T-cell (primary cell): ENCODE measurements around the gene TNFSF8. TPM values are rescaled to one million over a fixed set of nuclear protein-coding genes. Genes with fewer than 3 reads are reported as not detected.

Experiments used
- ATAC-seq, 4 experiments: fragments of 200-7000 bp in 3 of 4; fragments of 150-1000 bp in 1 of 4; cut with Tn5 transposase; replicated peaks in 1 of 4; 1 replicate in 3 of 4; 2 replicates in 1 of 4; pipeline ENCODE4 v1.10.0; 2021; ENCODE audit warnings: moderate library complexity in 3 of 4, mild to moderate bottlenecking in 2 of 4, moderate number of reproducible peaks in 1 of 4
- CTCF ChIA-PET, 2 donors: fragments of 300-600 bp; sonication (Branson Sonifier 250); formaldehyde crosslinking; loops; one replicate each; lab custom pipeline; 2022; ENCODE audit warnings: antibody characterized with exemption in 2 of 2; lab: Charles Lee
- POLR2A ChIA-PET, 2 donors: fragments of 300-600 bp; sonication (Branson Sonifier 250); formaldehyde crosslinking; loops; one replicate each; lab custom pipeline; 2022; ENCODE audit warnings: antibody characterized with exemption in 2 of 2; lab: Charles Lee
- DNase-seq, 35 experiments: peaks; one replicate each; pipeline versions ENCODE4 v3.0.0 to v3.0.0-alpha.2; 2013 to 2023
- H3K27ac ChIP-seq: one replicate; pipeline ENCODE4 v1.5.1; 2013; ENCODE audit warnings: low read length
- H3K27me3 ChIP-seq, 2 experiments: replicated peaks in 1 of 2; 1 replicate in 1 of 2; 2 replicates in 1 of 2; pipeline versions ENCODE4 v1.6.1 to v1.7.0; 2013; ENCODE audit warnings: low read length in 1 of 2, mixed read lengths in 1 of 2; ENCODE audit not compliant: control insufficient read depth in 2 of 2, insufficient read depth in 2 of 2; ENCODE audit errors: extremely low read depth in 1 of 2
- H3K36me3 ChIP-seq, 2 donors: 1 replicate in 1 of 2; 2 replicates in 1 of 2; pipeline versions ENCODE4 v1.6.1 to v1.7.0; 2013; ENCODE audit warnings: low read length in 1 of 2; ENCODE audit not compliant: control insufficient read depth in 2 of 2, insufficient read depth in 1 of 2; ENCODE audit errors: extremely low read depth in 1 of 2
- H3K4me1 ChIP-seq, 2 experiments: 1 replicate in 1 of 2; 2 replicates in 1 of 2; pipeline versions ENCODE4 v1.6.1 to v1.7.0; 2013; ENCODE audit warnings: low read length in 2 of 2, mixed read lengths in 1 of 2; ENCODE audit not compliant: insufficient read depth in 2 of 2, control insufficient read depth in 1 of 2; ENCODE audit errors: extremely low read depth in 1 of 2
- H3K4me3 ChIP-seq, 2 donors: 1 replicate in 1 of 2; 2 replicates in 1 of 2; pipeline versions ENCODE4 v1.5.1 to v1.7.0; 2013; ENCODE audit warnings: mild to moderate bottlenecking in 2 of 2, low read length in 1 of 2, moderate library complexity in 1 of 2; ENCODE audit not compliant: control insufficient read depth in 1 of 2; ENCODE audit errors: extremely low read depth in 1 of 2
- H3K9me3 ChIP-seq: 2 replicates; pipeline ENCODE4 v1.7.0; 2013
- H3K27ac Mint-ChIP-seq, 2 donors: one replicate each; pipeline ENCODE4 v1.8.0; 2020 to 2021; ENCODE audit warnings: mild to moderate bottlenecking in 2 of 2, mixed read lengths in 2 of 2
- H3K27me3 Mint-ChIP-seq, 2 donors: one replicate each; pipeline ENCODE4 v1.8.0; 2021 to 2022; ENCODE audit warnings: mixed read lengths in 2 of 2
- H3K36me3 Mint-ChIP-seq: one replicate; pipeline ENCODE4 v1.8.0; 2021; ENCODE audit warnings: mixed read lengths
- H3K4me1 Mint-ChIP-seq, 3 donors: one replicate each; pipeline ENCODE4 v1.8.0; 2020 to 2022; ENCODE audit warnings: mixed read lengths in 3 of 3, mild to moderate bottlenecking in 1 of 3
- H3K4me3 Mint-ChIP-seq, 3 donors: one replicate each; pipeline ENCODE4 v1.8.0; 2020 to 2022; ENCODE audit warnings: mild to moderate bottlenecking in 3 of 3, mixed read lengths in 3 of 3, moderate library complexity in 3 of 3
- H3K9me3 Mint-ChIP-seq, 3 donors: one replicate each; pipeline ENCODE4 v1.8.0; 2020 to 2022; ENCODE audit warnings: mixed read lengths in 3 of 3
- WGBS: methylation state at CpG from one replicate; pipeline ENCODE4 v1.1.5; 2013; ENCODE audit warnings: missing lambda C conversion rate; ENCODE audit not compliant: insufficient coverage; 5-methylcytosine and 5-hydroxymethylcytosine counted together
- total RNA-seq, 35 experiments: library from RNA in 6 of 35; stranded (reverse) in 6 of 35; fragments of 120-200 nt in 1 of 35; gene quantifications; one replicate each; pipeline versions ENCODE4 v1.2.1 to v1.2.4 and lab custom pipeline; 2013 to 2026

TNFSF8 gene
- total RNA-seq, 5 donors from 2014 or later (not counting 1 experiment from before 2014, with no cell fraction given), result 42.9 to 102 (median 63.4) TPM

DNA sequence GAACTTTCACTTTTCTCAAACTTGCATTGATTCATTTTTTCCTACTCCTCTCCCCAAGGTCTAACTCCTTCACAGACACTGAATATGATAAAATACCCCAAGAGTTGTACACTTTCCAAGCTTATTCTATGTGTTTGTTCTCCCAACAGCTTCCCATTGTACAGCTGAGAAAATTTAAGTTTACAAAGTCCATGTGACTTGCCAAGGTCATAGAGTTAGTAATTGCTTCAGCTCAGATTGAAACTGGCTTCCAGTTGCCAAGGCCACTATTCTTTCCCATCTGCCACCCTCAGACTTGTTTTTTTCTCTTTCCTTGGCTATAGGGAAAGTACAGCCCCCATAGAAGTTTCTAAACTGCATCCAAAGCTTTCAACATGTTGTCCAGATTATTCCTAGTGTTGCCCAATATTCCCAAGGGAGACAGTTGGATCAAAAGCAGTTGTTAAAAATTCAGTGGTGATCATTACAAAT, 34.8 kb downstream of the TNFSF8 start:
- Mint-ChIP-seq H3K9me3 (peaks cover 2 to 12% (median 5%) of the 10 kb centered on the region in 3 donors), H3K4me1 (peaks cover 8 to 38% (median 31%) of the 10 kb centered on the region in 3 donors), H3K27me3 (no peaks in the 10 kb centered on the region), H3K27ac (peak overlapping the region; percentile 65 to 82), H3K36me3 (peaks cover 27% of the 10 kb centered on the region), H3K4me3 (peak overlapping the region in 1 of 3 donors; percentile 28)
- Histone ChIP-seq H3K4me1 (peaks cover 31 to 55% of the 10 kb centered on the region in 2 experiments), H3K27ac (no peak overlapping the region), H3K36me3 (peaks cover 0 to under 1% of the 10 kb centered on the region in 2 donors), H3K4me3 (no peak overlapping the region), H3K27me3 (no peaks in the 10 kb centered on the region), H3K9me3 (no peaks in the 10 kb centered on the region)
- DNase-seq (no peak), ATAC-seq (no peak)
- ChIA-PET POLR2A (no interaction called here), CTCF (interaction anchor here in 1 of 2 donors (0.8 to 1.6 kb wide), 2 partner anchors 11 to 33 kb away, joined by 4 read pairs; no protein-coding TSS in a partner anchor)

- ATAC-seq, result no peak
Observed at GRCh38 chr9:114894609-114895433, 35.6 kb downstream of the TNFSF8 start.

DNA sequence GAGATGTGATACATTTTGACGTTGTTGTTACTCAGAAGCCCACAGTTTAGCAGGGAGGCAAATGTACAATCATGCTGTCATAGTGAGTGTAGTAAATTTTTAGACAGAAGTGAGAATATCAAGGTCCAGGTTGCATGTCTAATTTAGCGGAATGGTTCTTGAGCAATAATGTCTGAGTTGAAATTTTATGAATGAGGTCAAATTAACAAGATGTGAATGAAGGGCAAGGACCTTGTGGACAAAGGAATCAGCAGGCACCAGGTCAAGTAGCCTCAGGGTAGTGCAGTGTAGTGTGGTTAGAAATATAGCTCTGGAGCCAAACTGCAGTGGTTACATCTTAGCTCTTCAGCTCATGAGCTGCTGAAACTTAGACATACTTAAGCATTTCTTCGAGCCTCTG, 36.2 kb downstream of the TNFSF8 start:
- CTCF ChIA-PET, result no interaction called here
- POLR2A ChIA-PET, result no interaction called here
- Histone ChIP-seq H3K4me1 (peaks cover 24 to 53% of the 10 kb centered on the region in 2 experiments), H3K27me3 (no peaks in the 10 kb centered on the region), H3K4me3 (no peak overlapping the region), H3K9me3 (no peaks in the 10 kb centered on the region), H3K27ac (peak overlapping the region; percentile 25), H3K36me3 (no peaks in the 10 kb centered on the region)
- Mint-ChIP-seq H3K36me3 (peaks cover 25% of the 10 kb centered on the region), H3K27ac (peak overlapping the region; percentile 64 to 82), H3K9me3 (peaks cover 2 to 12% (median 5%) of the 10 kb centered on the region in 3 donors), H3K27me3 (no peaks in the 10 kb centered on the region), H3K4me1 (peaks cover 21 to 52% (median 42%) of the 10 kb centered on the region in 3 donors), H3K4me3 (no peak overlapping the region)
- ATAC-seq (no peak), DNase-seq (no peak)
- WGBS, result 80% methylated on average over 2 of the region's 3 CpGs

More at GRCh38 chr9:114894609-114895433, 35.6 kb downstream of the TNFSF8 start:
- H3K27me3 Mint-ChIP-seq, result no peaks in the 10 kb centered on the region
- peaks cover 15 to 45% (median 35%) of the 10 kb centered on the region in 3 donors for H3K4me1 Mint-ChIP-seq
- H3K9me3 ChIP-seq, result no peaks in the 10 kb centered on the region
- H3K4me3 Mint-ChIP-seq, result peak overlapping the region in 1 of 3 donors; percentile 28
- H3K27ac Mint-ChIP-seq, result peak overlapping the region; percentile 72 to 82
- H3K36me3 ChIP-seq, result no peaks in the 10 kb centered on the region
- no peak for DNase-seq
- H3K9me3 Mint-ChIP-seq, result peaks cover 2 to 12% (median 5%) of the 10 kb centered on the region in 3 donors
- POLR2A ChIA-PET, result no interaction called here
- WGBS, result 77% methylated on average over 6 of the region's 7 CpGs
- peaks cover 29 to 53% of the 10 kb centered on the region in 2 experiments for H3K4me1 ChIP-seq
- H3K4me3 ChIP-seq, result no peak overlapping the region
- H3K27ac ChIP-seq, result peak overlapping the region; percentile 25
- CTCF ChIA-PET, result interaction anchor here in 1 of 2 donors (0.8 to 1.6 kb wide), 2 partner anchors 12 to 34 kb away, joined by 4 read pairs; no protein-coding TSS in a partner anchor
- H3K27me3 ChIP-seq, result no peaks in the 10 kb centered on the region
- H3K36me3 Mint-ChIP-seq, result peaks cover 25% of the 10 kb centered on the region

DNA sequence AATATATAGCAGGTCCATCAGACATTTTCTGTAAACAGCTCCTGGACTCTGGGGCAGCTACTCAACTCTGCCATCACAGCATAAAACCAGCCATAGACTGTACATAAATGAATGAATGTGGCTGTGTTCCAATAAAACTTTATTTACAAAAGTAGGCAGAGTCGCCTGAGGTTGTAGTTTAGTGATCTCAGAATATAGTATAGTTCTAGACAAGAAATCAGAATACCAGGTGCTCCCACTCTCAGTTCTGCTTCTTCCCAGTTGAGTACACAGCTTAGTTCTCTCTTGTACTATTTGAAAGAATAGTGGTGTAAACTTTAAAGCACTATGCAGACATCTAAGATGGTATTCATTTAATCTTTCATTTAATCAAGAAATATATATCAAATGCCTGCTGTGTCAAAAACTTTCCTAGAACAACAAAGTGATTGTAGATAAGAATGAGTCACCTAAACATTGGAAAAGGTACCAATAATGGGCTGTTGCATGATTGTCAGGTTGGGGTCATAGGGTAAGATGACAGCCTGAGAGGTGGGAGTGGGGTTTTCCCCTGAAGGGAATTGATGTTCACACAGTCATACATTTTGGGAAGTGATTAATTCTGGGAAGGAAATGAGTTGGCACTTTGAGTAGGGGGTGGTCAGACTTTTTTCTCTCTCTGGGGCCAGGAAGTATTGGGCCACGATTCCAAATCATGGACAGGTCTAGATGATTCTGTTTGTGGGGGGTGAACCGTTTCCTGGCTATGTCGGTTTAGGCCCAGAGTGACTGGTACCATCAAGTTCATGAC, 37.0 kb downstream of the TNFSF8 start:
- H3K36me3 Mint-ChIP-seq, result peaks cover 25% of the 10 kb centered on the region
- ATAC-seq, result no peak
- Histone ChIP-seq H3K9me3 (no peaks in the 10 kb centered on the region), H3K4me3 (no peak overlapping the region), H3K27me3 (no peaks in the 10 kb centered on the region), H3K4me1 (peaks cover 26 to 53% of the 10 kb centered on the region in 2 experiments), H3K27ac (peak overlapping the region; percentile 22), H3K36me3 (no peaks in the 10 kb centered on the region)
- CTCF ChIA-PET, result no interaction called here
- peak overlapping the region; percentile 64 to 82 for H3K27ac Mint-ChIP-seq
- WGBS, result no CpG with 5 or more reads among the region's 4 CpGs
- H3K9me3 Mint-ChIP-seq, result peaks cover 2 to 12% (median 5%) of the 10 kb centered on the region in 3 donors
- H3K4me1 Mint-ChIP-seq, result peaks cover 29 to 59% (median 50%) of the 10 kb centered on the region in 3 donors
- POLR2A ChIA-PET, result no interaction called here
- no peak for DNase-seq
- no peaks in the 10 kb centered on the region for H3K27me3 Mint-ChIP-seq
- no peak overlapping the region for H3K4me3 Mint-ChIP-seq

DNA sequence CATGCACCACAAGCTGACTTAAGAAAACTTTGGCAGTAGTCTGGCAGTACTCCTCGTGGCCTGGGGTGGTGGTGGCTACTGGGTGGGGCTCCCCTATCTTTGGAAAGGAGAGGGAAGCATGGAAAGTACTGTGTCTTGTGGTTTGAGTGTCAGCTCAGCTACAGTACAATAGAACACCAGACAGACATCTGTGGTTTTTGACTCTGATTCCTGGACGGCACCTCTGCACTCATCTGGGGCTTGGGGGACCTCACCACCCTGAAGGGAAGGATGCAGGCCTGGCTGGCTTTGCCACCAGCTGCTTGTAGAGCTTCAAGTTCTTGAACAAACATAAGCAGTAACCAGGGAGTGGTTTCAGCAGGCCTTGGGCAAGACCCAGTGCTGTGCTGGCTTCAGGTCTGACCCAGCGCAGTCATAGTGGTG, 40.6 kb downstream of the TNFSF8 start:
- Histone ChIP-seq H3K27ac (no peak overlapping the region), H3K9me3 (no peaks in the 10 kb centered on the region), H3K27me3 (no peaks in the 10 kb centered on the region), H3K36me3 (no peaks in the 10 kb centered on the region), H3K4me3 (no peak overlapping the region), H3K4me1 (peaks cover 14 to 31% of the 10 kb centered on the region in 2 experiments)
- POLR2A ChIA-PET, result interaction anchor here in 1 of 2 donors (1.8 kb wide), 1 partner anchor 9 kb away, joined by 4 read pairs; no protein-coding TSS in a partner anchor
- Mint-ChIP-seq H3K9me3 (peaks cover 2 to 13% (median 8%) of the 10 kb centered on the region in 3 donors), H3K27ac (peak overlapping the region; percentile 59 to 82), H3K4me3 (peak overlapping the region in 1 of 3 donors; percentile 49), H3K27me3 (no peaks in the 10 kb centered on the region), H3K4me1 (peaks cover 37 to 59% (median 57%) of the 10 kb centered on the region in 3 donors), H3K36me3 (peaks cover 21% of the 10 kb centered on the region)
- DNase-seq (no peak), ATAC-seq (peak; percentile 31 to 54 (median 38))
- CTCF ChIA-PET, result interaction anchor here in 1 of 2 donors (1.4 kb wide), 1 partner anchor 9 kb away, joined by 3 read pairs; no protein-coding TSS in a partner anchor
- 50% methylated on average over 2 of the region's 3 CpGs for WGBS
